ENCODE data around the gene MT1HL1. TPM values are rescaled to one million over a fixed set of nuclear protein-coding genes. Genes with fewer than 3 reads are reported as not detected.
A peak's percentile ranks its signal among the peaks of the same experiment; 100 is the strongest.

The MT1HL1 gene
- total RNA-seq, 2 experiments from 2014 or later: not detected

- H3K27ac Mint-ChIP-seq: no peak overlapping the region
- peaks cover 2% of the 10 kb centered on the region for H3K36me3 Mint-ChIP-seq (ENCODE audit: low read depth)
- intact Hi-C loops (cut with micrococcal nuclease): no loop called here
- H3K9me3 Mint-ChIP-seq: no peaks in the 10 kb centered on the region
- no peak overlapping the region for H3K4me3 Mint-ChIP-seq
- peaks cover 7% of the 10 kb centered on the region for H3K4me1 Mint-ChIP-seq (ENCODE audit: low read depth)
- DNase-seq (no peak), ATAC-seq (no peak)
- ChIA-PET CTCF (interaction anchor here (0.5 to 1.3 kb wide), 2 partner anchors 293 to 343 kb away, joined by 3 read pairs; no protein-coding TSS in a partner anchor), POLR2A (no interaction called here)
- H3K27me3 Mint-ChIP-seq: peaks cover 44% of the 10 kb centered on the region
- no peak for TF ChIP-seq CTCF (IDR thresholded peaks at IDR 0.05)
Measured at GRCh38 chr1:237043846-237044636, 39.8 kb upstream of the MT1HL1 start.

- H3K27ac Mint-ChIP-seq: no peak overlapping the region
- ChIA-PET CTCF (no interaction called here), POLR2A (no interaction called here)
- no peak overlapping the region for H3K4me3 Mint-ChIP-seq
- peaks cover 2% of the 10 kb centered on the region for H3K36me3 Mint-ChIP-seq (ENCODE audit: low read depth)
- no peak for TF ChIP-seq CTCF (IDR thresholded peaks at IDR 0.05)
- peaks cover 47% of the 10 kb centered on the region for H3K27me3 Mint-ChIP-seq
- intact Hi-C loops (cut with micrococcal nuclease): no loop called here
- ATAC-seq (no peak), DNase-seq (peak; percentile 12)
- H3K9me3 Mint-ChIP-seq: no peaks in the 10 kb centered on the region
- H3K4me1 Mint-ChIP-seq (ENCODE audit: low read depth): peaks cover 7% of the 10 kb centered on the region
Measured at GRCh38 chr1:237042892-237043576, 38.8 kb upstream of the MT1HL1 start.

GRCh38 chr1:237042526-237042891 lies 38.3 kb upstream of the MT1HL1 start:
- Mint-ChIP-seq H3K9me3 (no peaks in the 10 kb centered on the region), H3K27me3 (peaks cover 47% of the 10 kb centered on the region), H3K36me3 (ENCODE audit: low read depth) (peaks cover 2% of the 10 kb centered on the region), H3K27ac (no peak overlapping the region), H3K4me1 (ENCODE audit: low read depth) (peaks cover 7% of the 10 kb centered on the region), H3K4me3 (no peak overlapping the region)
- CTCF ChIA-PET: no interaction called here
- TF ChIP-seq CTCF (IDR thresholded peaks at IDR 0.05): no peak
- intact Hi-C loops (cut with micrococcal nuclease): no loop called here
- POLR2A ChIA-PET: no interaction called here
- DNase-seq (no peak), ATAC-seq (no peak)

GRCh38 chr1:237041795-237042525 lies 37.7 kb upstream of the MT1HL1 start, which contains the start of gene RYR2:
Gene RYR2 (plus strand): TSS chr1:237042184. CDS start chr1:237042522, 338 bp downstream.
- no peaks in the 10 kb centered on the region for H3K9me3 Mint-ChIP-seq
- peaks cover 2% of the 10 kb centered on the region for H3K36me3 Mint-ChIP-seq (ENCODE audit: low read depth)
- H3K27ac Mint-ChIP-seq: no peak within 1 kb of the TSS
- H3K4me3 Mint-ChIP-seq: no peak within 1 kb of the TSS
- H3K27me3 Mint-ChIP-seq: peaks cover 47% of the 10 kb centered on the region
- CTCF ChIA-PET: no interaction called here
- H3K4me1 Mint-ChIP-seq (ENCODE audit: low read depth): peaks cover 7% of the 10 kb centered on the region
- ATAC-seq (peak; percentile 56), DNase-seq (peak; percentile 7)
- intact Hi-C loops (cut with micrococcal nuclease): no loop called here
- no peak for TF ChIP-seq CTCF (IDR thresholded peaks at IDR 0.05)
- POLR2A ChIA-PET: no interaction called here

GRCh38 chr1:237041461-237041794 lies 37.2 kb upstream of the MT1HL1 start:
- intact Hi-C loops (cut with micrococcal nuclease): no loop called here
- POLR2A ChIA-PET: no interaction called here
- ATAC-seq (no peak), DNase-seq (no peak)
- Mint-ChIP-seq H3K27me3 (peaks cover 47% of the 10 kb centered on the region), H3K36me3 (ENCODE audit: low read depth) (peaks cover 2% of the 10 kb centered on the region), H3K9me3 (no peaks in the 10 kb centered on the region), H3K27ac (no peak overlapping the region), H3K4me3 (no peak overlapping the region), H3K4me1 (ENCODE audit: low read depth) (peaks cover 7% of the 10 kb centered on the region)
- CTCF ChIA-PET: no interaction called here
- TF ChIP-seq CTCF (IDR thresholded peaks at IDR 0.05): no peak

Data from activated CD8-positive, alpha-beta T cell treated with anti-CD3 and anti-CD28 coated beads for 36 hours (primary cell).